Stimulated activated naive B cell treated with anti-CD40 and anti-IgM and Interleukin-4, amounts not matched to agents 10 μg/mL and 1 μg/mL and 100 μg/mL, for 72 hours (primary cell): ENCODE measurements around the gene LHX8.

ENCODE experiments used
- ATAC-seq, 2 donors: fragments of 150-1000 bp; cut with Tn5 transposase; replicated peaks; 2 replicates each; pipeline ENCODE4 v1.10.0; 2021; ENCODE audit warnings: moderate library complexity in 1 of 2
- DNase-seq: peaks from one replicate; pipeline ENCODE4 v3.0.0; 2021
- H3K27ac Mint-ChIP-seq: one replicate; pipeline ENCODE4 v1.8.0; 2022; ENCODE audit warnings: mild to moderate bottlenecking, mixed read lengths
- H3K27me3 Mint-ChIP-seq, 2 donors: one replicate each; pipeline ENCODE4 v1.8.0; 2022; ENCODE audit warnings: mixed read lengths in 2 of 2
- H3K36me3 Mint-ChIP-seq, 2 donors: one replicate each; pipeline ENCODE4 v1.8.0; 2022; ENCODE audit warnings: mixed read lengths in 2 of 2, mild to moderate bottlenecking in 1 of 2
- H3K4me1 Mint-ChIP-seq, 2 donors: one replicate each; pipeline ENCODE4 v1.8.0; 2022; ENCODE audit warnings: mixed read lengths in 2 of 2, mild to moderate bottlenecking in 1 of 2
- H3K4me3 Mint-ChIP-seq, 2 donors: one replicate each; pipeline ENCODE4 v1.8.0; 2022; ENCODE audit warnings: mild to moderate bottlenecking in 2 of 2, mixed read lengths in 2 of 2, moderate library complexity in 1 of 2
- H3K9me3 Mint-ChIP-seq, 2 donors: one replicate each; pipeline ENCODE4 v1.8.0; 2022; ENCODE audit warnings: mixed read lengths in 2 of 2, mild to moderate bottlenecking in 1 of 2

LHX8 gene

DNA sequence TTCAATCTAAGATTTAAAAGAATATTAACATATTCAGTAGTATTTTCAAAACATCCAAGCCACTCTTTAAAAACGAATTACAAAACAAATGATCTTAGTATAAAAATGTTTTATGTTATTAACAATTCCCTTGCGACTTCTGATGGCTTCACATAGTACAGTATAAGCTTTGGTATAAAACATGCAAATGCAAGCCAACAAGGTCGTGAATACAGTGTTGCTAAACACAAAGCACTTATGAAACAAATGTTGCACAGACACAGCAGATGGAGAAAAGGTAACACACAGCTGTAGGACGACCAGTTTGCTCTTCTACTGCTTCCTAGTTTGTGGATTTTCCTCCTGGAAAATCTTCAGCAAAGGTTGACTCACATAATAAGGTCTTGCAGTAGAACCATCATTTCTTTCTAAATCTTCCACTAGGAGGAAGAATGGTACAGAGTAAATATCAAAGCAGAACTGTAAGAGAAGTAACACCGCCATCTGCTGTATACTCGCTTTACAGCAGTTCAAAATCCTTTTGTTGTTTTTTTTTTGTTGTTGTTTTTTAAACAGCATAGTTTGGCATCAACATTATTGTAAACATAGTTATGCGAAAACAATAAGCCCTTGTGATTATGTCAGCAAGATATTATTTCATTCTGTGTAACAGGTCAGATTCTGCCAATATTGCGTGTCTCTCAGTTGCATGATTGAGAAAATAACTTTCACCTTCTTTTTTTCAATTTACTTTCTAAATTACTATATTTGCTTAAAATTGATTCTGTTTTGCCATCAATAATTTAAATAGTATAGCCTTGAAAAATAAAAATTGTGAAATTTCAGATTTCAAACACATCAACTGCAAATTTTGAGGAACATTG, 69.5 kb downstream of the LHX8 start:
- Mint-ChIP-seq H3K36me3 (no peaks in the 10 kb centered on the region), H3K4me1 (no peaks in the 10 kb centered on the region), H3K9me3 (no peaks in the 10 kb centered on the region), H3K27me3 (no peaks in the 10 kb centered on the region), H3K4me3 (no peak overlapping the region), H3K27ac (no peak overlapping the region)
- ATAC-seq (peak; percentile 52 to 56), DNase-seq (no peak)

DNA sequence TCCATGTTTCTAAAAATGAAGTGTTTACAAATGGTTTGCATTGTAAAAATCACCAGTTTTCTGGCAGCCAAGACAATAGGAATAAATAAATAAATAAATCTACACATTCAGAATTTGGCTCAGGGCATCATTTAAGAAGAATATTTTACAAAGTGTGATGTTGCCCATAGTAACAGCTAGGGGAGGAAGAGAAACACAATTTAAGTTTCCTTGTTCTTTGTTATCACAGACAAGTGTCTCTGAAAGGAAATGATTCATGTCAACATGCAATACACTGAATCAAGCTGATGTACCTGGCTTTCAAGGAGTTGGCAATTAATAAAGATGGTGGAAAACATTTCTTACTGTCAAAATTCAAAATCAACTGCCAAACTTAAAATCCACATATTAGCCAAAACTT, 74.7 kb downstream of the LHX8 start:
- Mint-ChIP-seq H3K27ac (no peak overlapping the region), H3K36me3 (no peaks in the 10 kb centered on the region), H3K4me1 (no peaks in the 10 kb centered on the region), H3K27me3 (no peaks in the 10 kb centered on the region), H3K4me3 (no peak overlapping the region), H3K9me3 (no peaks in the 10 kb centered on the region)
- no peak for DNase-seq
- ATAC-seq, result no peak
